Measurements from ENCODE around the gene FRY. TPM values are rescaled to one million over a fixed set of nuclear protein-coding genes. Genes with fewer than 3 reads are reported as not detected.

The FRY gene
- total RNA-seq, 1 donor from 2014 or later = 5.4 TPM

DNA sequence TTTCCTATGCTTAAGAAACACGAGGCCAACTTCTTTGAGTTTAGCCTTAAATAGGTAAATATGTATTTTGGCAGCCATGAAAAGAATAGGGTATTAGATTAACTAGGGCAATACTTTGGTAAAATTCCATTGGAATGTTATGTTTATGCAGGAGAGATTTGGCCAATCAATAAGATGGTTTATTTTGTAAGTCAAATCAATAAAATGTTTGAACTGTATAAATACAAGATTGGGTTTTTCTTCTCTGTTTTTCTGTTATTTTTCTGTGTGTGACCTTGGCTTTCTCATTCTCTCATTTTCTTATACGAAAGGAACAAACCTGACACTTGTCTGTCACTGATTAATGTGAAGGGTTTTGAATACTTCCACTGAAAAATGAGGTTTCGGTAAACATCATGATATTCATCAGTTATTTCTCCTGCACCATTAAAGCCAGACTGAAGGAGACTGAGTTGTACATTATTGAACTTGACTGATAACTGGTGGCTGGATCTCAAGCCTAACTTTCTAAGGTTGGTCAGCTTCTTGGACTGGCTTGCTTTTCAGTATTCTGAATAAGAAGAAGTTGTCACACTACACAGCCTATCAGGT is 8.6 kb downstream of the FRY start:
- DNase-seq (ENCODE audit: low read depth, low spot score) = no peak
- H3K36me3 Mint-ChIP-seq (ENCODE audit: low read depth) = no peaks in the 10 kb centered on the region
- no peak overlapping the region for H3K27ac Mint-ChIP-seq (ENCODE audit: unreplicated experiment)
- no peaks in the 10 kb centered on the region for H3K9me3 Mint-ChIP-seq
- H3K27me3 Mint-ChIP-seq (ENCODE audit: low read depth) = no peaks in the 10 kb centered on the region
- no peak overlapping the region for H3K4me3 Mint-ChIP-seq
- TF ChIP-seq CTCF (conservative IDR thresholded peaks at IDR 0.05) = no peak
- peaks cover 9% of the 10 kb centered on the region for H3K4me1 Mint-ChIP-seq

DNA sequence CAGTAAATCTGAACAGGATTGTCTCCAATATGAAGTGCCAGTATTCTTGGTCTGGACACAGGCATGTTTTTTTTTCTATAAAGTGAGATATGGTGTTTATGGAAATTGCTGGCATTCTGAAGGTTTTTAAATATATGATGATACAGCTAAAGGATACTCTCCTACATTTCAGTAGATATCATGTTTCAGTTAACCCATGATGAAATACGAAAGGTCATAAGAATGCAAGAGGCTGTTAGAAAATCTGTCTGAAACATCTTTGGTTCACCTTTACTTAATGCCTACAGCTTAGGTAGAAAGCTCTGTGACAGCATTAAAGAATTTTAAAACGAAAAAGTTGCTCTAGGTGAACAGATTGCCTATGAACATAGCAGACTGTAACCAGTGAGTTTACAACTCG is 9.1 kb downstream of the FRY start:
- H3K9me3 Mint-ChIP-seq = no peaks in the 10 kb centered on the region
- H3K4me1 Mint-ChIP-seq = peaks cover 14% of the 10 kb centered on the region
- no peak for DNase-seq (ENCODE audit: low read depth, low spot score)
- H3K27ac Mint-ChIP-seq (ENCODE audit: unreplicated experiment) = no peak overlapping the region
- H3K36me3 Mint-ChIP-seq (ENCODE audit: low read depth) = no peaks in the 10 kb centered on the region
- no peak overlapping the region for H3K4me3 Mint-ChIP-seq
- no peak for TF ChIP-seq CTCF (conservative IDR thresholded peaks at IDR 0.05)
- H3K27me3 Mint-ChIP-seq (ENCODE audit: low read depth) = no peaks in the 10 kb centered on the region

DNA sequence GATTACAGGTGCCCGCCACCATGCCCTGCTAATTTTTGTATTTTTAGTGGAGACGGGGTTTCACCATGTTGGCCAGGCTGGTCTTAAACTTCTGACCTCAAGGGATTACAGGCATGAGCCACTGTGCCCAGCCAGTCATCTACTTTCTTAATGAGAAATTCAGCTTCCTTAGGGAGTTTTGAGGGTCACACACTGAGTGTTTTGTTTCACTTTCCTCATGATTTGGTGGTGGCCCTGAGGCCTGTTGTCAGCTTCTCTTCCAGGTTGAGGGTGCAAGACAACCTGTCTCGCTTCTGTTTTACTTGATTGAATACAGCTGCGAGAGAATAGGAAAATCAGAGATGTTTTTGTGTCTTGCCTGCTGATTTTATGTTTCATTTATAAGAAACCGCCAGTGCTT is 9.9 kb downstream of the FRY start:
- Mint-ChIP-seq H3K4me1 (peaks cover 17% of the 10 kb centered on the region), H3K27me3 (ENCODE audit: low read depth) (no peaks in the 10 kb centered on the region), H3K27ac (ENCODE audit: unreplicated experiment) (no peak overlapping the region), H3K9me3 (peaks cover 2% of the 10 kb centered on the region), H3K36me3 (ENCODE audit: low read depth) (no peaks in the 10 kb centered on the region), H3K4me3 (no peak overlapping the region)
- no peak for TF ChIP-seq CTCF (conservative IDR thresholded peaks at IDR 0.05)
- DNase-seq (ENCODE audit: low read depth, low spot score) = no peak

DNA sequence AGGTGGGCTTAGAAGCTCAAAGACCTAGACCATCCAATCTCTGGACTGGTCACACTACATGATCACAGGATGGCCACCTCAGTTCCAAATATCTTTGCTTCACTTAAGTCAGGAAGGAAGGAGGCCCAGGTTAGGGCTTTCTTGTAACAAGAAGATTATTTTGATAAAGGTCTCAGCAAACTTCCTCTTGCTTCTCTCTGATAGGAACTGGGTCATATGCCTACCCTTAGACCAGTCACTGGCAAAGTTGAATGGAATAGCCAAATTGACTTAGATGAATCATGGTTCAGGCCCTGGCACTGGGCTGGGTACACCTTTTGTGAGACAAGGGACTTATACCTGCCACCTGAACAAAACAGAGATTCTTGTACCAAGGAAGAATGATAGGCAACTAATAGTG is 11.0 kb downstream of the FRY start:
- no peak for TF ChIP-seq CTCF (conservative IDR thresholded peaks at IDR 0.05)
- Mint-ChIP-seq H3K4me3 (no peak overlapping the region), H3K36me3 (ENCODE audit: low read depth) (no peaks in the 10 kb centered on the region), H3K27ac (ENCODE audit: unreplicated experiment) (no peak overlapping the region), H3K27me3 (ENCODE audit: low read depth) (no peaks in the 10 kb centered on the region), H3K4me1 (peaks cover 16% of the 10 kb centered on the region), H3K9me3 (peaks cover 4% of the 10 kb centered on the region)
- DNase-seq (ENCODE audit: low read depth, low spot score) = no peak

DNA sequence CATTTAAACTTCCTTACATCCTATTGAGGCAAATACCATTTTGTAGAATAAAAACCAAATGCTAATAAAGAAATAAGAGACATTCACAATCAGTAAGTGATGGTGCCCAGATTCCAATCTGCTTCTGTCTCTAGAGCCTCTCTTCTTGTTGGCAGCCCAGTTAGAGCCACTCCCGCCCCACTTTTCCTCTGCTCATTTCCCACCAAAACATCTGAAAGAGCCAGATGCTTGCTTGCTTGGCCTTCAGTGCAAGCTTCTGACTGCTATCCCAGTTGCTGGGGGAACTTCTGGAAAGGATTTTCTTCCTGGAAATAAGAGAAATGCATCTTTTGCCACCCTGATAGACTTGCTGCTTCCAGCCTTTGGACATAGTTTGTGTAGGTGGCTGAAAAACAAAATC is 12.9 kb downstream of the FRY start:
- Mint-ChIP-seq H3K36me3 (ENCODE audit: low read depth) (no peaks in the 10 kb centered on the region), H3K4me3 (no peak overlapping the region), H3K27me3 (ENCODE audit: low read depth) (no peaks in the 10 kb centered on the region), H3K4me1 (peaks cover 28% of the 10 kb centered on the region), H3K27ac (ENCODE audit: unreplicated experiment) (no peak overlapping the region), H3K9me3 (peaks cover 4% of the 10 kb centered on the region)
- TF ChIP-seq CTCF (conservative IDR thresholded peaks at IDR 0.05) = no peak
- no peak for DNase-seq (ENCODE audit: low read depth, low spot score)

All from neural crest cell (in vitro differentiated cells).